Measurements from ENCODE around the gene JTB. TPM values are rescaled to one million over a fixed set of nuclear protein-coding genes. Genes with fewer than 3 reads are reported as not detected.

The JTB gene
- total and polyA plus RNA-seq, 7 donors, result 171 to 324 (median 245) TPM

- peak; percentile 82 for DNase-seq
- H3K4me3 ChIP-seq, result peak overlapping the region; percentile 62 to 84 (median 80)
- peak overlapping the region; percentile 95 to 98 (median 96) for H3K27ac ChIP-seq
- H3K9me3 ChIP-seq, result no peaks in the 10 kb centered on the region
- peaks cover 0 to 21% (median 6%) of the 10 kb centered on the region in 4 donors for H3K36me3 ChIP-seq
- H3K27me3 ChIP-seq, result no peaks in the 10 kb centered on the region
- 1 to 2% methylated on average over 22 of the region's 22 CpGs for WGBS, 2 donors
- TF ChIP-seq EP300 (IDR thresholded peaks at IDR 0.05), result no peak
- intact Hi-C loops (cut with DNase I), result loop anchor here (1.0 kb wide), 1 partner anchor 22 kb away; the partner anchor contains the start of gene RAB13
- H3K4me1 ChIP-seq, result peaks cover 0 to 67% (median 54%) of the 10 kb centered on the region in 4 donors
Observed at GRCh38 chr1:153963850-153964331, 13.6 kb downstream of the JTB start.

DNA sequence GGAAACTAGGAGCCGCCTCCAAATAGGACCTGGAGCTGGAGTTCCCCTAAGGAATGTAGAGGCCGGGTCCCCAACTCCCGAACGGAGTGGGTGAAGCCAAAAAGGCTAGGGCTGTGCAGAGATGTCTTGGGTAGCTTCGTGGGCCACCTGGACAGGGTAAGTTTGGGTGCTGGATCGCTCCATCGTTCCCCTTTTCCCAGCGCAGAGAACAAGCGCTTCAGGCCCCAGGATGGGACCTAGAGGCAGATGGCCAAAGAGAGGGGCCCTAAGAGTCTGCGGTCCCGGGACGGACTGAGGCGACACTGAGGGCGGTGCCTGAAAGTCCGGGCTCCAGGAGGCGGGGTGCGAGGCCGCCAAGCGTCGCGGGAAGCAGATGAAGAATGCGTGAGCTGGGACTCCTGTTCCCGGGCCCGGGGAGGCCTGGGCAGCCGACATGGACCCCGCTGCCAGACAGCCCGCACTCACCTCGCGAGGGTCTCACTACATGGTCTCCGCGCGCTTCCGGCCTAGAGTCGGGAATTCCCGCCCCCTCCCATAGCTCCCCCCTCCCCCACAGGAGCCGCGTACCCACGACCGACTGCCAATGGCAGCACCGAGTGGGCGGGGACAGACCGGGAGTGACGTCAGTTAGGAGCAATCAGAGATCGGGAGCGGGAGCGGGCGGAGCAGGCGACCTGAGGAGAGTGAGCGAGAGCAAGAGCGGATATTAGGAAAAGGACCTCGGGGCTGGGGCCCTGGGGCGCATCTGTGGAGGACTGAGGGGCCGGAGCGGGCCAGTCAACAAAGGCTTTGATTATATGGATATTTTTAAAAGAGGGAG lies 14.2 kb downstream of the JTB start, which contains the start of gene SLC39A1:
TSS of gene SLC39A1 (minus strand) at position 508 of the 820 bp plus-strand sequence. CDS start 822 bp downstream, outside the sequence.
- WGBS, 2 donors, result 0 to 1% methylated on average over 54 of the region's 54 CpGs
- Histone ChIP-seq H3K9me3 (no peaks in the 10 kb centered on the region), H3K4me3 (peak within 1 kb of the TSS; percentile 62 to 84 (median 80)), H3K36me3 (peaks cover 0 to 21% (median 6%) of the 10 kb centered on the region in 4 donors), H3K4me1 (peaks cover 0 to 62% (median 51%) of the 10 kb centered on the region in 4 donors), H3K27ac (peak within 1 kb of the TSS; percentile 95 to 98 (median 96)), H3K27me3 (no peaks in the 10 kb centered on the region)
- DNase-seq, result peak; percentile 99
- TF ChIP-seq POLR2A (IDR thresholded peaks at IDR 0.05) (peak; percentile 45 to 67), EP300 (IDR thresholded peaks at IDR 0.05) (no peak), CTCF (IDR thresholded peaks at IDR 0.05) (no peak), POLR2AphosphoS5 (IDR thresholded peaks at IDR 0.05) (peak; percentile 69 to 89 (median 84))
- intact Hi-C loops (cut with DNase I), result no loop called here

DNA sequence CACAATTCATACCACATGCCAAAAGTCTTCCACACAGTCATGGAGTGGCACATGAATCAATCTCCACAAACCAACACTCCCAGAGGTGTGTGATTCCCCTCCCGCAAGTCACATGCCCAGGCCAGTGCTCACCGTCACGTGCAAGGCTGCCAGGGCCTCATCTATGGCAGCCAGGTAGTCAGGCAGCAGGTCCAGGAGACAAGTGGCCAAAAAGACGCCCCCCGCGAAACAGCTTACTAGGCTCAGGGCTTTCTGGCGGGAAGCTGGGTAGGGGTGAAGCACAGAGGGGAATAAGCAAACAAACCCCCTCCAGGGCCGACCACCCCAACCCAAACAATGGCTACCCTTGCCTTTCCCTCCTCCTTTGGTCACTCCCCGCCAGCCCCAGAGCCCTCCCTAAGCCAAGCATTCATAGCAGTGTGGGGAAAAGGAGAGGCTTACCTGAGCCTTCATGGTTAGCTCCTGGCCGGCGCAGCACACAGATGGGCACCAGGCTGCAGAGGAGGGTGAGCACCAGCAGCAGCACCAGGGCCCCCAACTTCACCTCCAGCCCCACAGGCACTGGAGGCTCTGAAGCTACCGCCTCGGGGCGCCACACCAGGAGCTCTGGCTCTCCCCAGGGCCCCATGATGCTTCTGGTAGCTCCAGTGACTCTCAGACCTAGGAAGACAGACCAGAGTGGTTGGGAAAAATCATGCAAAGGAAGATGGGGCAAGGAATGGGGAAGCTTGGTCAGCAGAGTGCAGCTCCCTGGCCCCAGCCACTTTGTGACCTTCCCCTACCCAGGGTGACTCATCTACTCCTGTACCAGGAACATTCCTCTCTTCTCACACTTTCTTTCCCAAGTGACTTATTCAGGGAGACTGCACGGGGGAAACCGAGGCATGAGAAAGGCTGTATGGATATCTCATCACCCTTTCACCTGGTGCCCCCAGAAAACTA lies 15.1 kb downstream of the JTB start:
- 50 to 56% methylated on average over 16 of the region's 16 CpGs for WGBS, 2 donors
- H3K4me3 ChIP-seq, result peak overlapping the region; percentile 62 to 84 (median 80)
- peaks cover 0 to 64% (median 51%) of the 10 kb centered on the region in 4 donors for H3K4me1 ChIP-seq
- no peaks in the 10 kb centered on the region for H3K27me3 ChIP-seq
- intact Hi-C loops (cut with DNase I), result no loop called here
- peak overlapping the region; percentile 95 to 98 (median 96) for H3K27ac ChIP-seq
- TF ChIP-seq POLR2AphosphoS5 (IDR thresholded peaks at IDR 0.05), result no peak
- no peak for TF ChIP-seq CTCF (IDR thresholded peaks at IDR 0.05)
- TF ChIP-seq POLR2A (IDR thresholded peaks at IDR 0.05), result no peak
- TF ChIP-seq EP300 (IDR thresholded peaks at IDR 0.05), result no peak
- H3K36me3 ChIP-seq, result peaks cover 0 to 21% (median 6%) of the 10 kb centered on the region in 4 donors
- DNase-seq, result peak; percentile 77
- H3K9me3 ChIP-seq, result no peaks in the 10 kb centered on the region

DNA sequence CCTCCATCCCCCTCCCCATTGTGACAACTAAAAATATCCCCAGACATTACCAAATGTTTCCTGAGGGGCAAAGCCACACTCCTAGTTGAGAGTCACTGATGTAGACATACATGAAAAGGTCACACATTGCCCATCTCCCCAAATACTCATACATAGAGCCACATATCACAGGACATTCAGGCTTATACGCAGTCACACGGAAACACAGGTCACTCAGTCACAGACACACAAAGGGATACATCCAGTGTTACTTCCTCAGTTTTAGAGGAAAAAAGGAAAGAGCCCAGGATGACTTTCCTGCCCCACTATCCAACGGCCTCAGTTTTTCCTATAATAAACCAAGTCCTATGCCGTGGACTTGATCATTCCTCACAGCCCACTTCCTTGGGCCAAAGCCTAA lies 16.1 kb downstream of the JTB start:
- WGBS, 2 donors, result 84 to 91% methylated on average over 4 of the region's 4 CpGs
- Histone ChIP-seq H3K4me3 (no peak overlapping the region), H3K27me3 (no peaks in the 10 kb centered on the region), H3K36me3 (peaks cover 0 to 21% (median 6%) of the 10 kb centered on the region in 4 donors), H3K4me1 (peaks cover 0 to 68% (median 56%) of the 10 kb centered on the region in 4 donors), H3K9me3 (no peaks in the 10 kb centered on the region), H3K27ac (peak overlapping the region; percentile 95 to 98 (median 96))
- TF ChIP-seq EP300 (IDR thresholded peaks at IDR 0.05) (no peak), POLR2A (IDR thresholded peaks at IDR 0.05) (no peak), CTCF (IDR thresholded peaks at IDR 0.05) (no peak), POLR2AphosphoS5 (IDR thresholded peaks at IDR 0.05) (no peak)
- no peak for DNase-seq
- intact Hi-C loops (cut with DNase I), result no loop called here

All from sigmoid colon (tissue), 7 donors.